ENCODE results near the gene TRIM72.
"Not testable (repeated sequence)": the region's sequence is repeated elsewhere in the genome, so short reads cannot be mapped to it uniquely, and the experiment has no call there.

Gene TRIM72

GRCh38 chr16:31190818-31191444 is 23.0 kb upstream of the TRIM72 start:
- no peak for DNase-seq (ENCODE audit: low spot score)

DNA sequence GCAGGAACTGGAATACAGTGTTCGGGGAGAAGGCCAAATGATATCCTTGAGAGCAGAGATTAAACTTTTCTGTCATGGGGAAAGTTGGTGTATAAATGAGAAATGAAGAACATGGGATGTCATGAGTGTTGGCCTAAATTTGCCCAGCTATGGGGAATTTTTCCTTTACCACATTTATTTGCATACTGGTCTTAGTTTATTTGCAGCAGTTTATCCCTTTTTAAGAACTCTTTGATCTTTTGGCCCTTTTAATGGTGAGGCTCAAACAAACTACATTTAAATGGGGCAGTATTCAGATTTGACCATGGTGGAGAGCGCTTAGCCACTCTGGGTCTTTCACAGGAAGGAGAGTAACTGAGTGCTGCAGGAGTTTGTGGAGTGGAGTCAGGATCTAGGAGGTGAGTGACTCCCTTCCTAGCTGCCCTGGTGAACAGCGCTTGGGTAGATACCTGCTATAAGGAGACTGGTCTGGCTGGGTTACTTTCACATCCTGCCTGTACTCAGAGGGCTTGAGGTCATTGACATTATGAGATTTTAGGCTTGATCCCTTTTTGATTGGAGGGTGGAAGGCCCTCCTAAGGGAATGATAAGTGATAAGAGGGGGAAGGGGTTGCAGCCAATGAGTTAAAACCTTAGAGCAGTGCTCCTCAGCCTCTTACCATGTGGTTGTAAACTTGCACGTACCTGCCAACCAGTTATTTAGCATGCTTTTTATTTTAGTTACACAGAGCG is 22.1 kb upstream of the TRIM72 start:
- DNase-seq (ENCODE audit: low spot score) = no peak

- no peak for DNase-seq (ENCODE audit: low spot score)
These were observed 20.9 kb upstream of the TRIM72 start for GRCh38 chr16:31192856-31193642.

DNA sequence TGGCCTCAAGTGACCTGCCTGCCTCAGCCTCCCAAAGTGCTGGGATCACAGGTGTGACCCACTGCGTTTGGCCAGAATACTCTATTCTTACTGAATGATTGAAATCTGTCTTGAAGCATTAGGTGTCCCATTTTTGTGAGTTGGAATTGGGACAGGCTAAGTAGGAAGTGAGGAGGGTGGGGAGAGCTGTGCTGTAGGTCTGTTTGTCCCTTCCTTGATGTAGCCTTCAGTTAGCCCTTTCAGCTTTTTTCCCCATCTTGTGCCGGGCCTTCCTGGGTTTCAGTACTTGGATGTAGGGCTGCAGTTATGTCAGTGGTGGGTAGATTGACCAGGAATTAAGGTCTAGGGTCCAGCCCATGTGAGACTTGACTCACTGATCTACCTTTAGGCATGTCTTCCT is 20.0 kb upstream of the TRIM72 start:
- no peak for DNase-seq (ENCODE audit: low spot score)

DNA sequence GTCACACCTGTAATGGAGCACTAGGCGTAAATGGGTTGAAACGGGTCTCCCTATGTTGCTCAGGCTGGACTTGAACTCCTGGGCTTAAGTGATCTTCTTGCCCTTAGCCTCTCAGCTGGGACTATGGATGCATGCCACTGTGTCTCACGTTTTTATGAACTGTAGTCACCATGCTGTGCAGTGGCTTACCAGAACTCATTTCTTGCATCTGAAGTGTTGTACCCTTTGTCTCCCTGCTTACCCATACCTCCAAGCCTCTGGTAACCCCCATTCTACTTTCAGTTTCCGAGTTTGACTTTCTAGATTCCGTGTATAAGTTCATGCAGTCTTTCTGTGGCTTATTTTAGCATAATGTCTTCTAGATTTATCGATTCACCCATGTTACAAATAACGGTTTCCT is 19.0 kb upstream of the TRIM72 start:
- no peak for DNase-seq (ENCODE audit: low spot score)

GRCh38 chr16:31195861-31196260 is 18.1 kb upstream of the TRIM72 start:
- DNase-seq (ENCODE audit: low spot score) = not testable (repeated sequence)

DNA sequence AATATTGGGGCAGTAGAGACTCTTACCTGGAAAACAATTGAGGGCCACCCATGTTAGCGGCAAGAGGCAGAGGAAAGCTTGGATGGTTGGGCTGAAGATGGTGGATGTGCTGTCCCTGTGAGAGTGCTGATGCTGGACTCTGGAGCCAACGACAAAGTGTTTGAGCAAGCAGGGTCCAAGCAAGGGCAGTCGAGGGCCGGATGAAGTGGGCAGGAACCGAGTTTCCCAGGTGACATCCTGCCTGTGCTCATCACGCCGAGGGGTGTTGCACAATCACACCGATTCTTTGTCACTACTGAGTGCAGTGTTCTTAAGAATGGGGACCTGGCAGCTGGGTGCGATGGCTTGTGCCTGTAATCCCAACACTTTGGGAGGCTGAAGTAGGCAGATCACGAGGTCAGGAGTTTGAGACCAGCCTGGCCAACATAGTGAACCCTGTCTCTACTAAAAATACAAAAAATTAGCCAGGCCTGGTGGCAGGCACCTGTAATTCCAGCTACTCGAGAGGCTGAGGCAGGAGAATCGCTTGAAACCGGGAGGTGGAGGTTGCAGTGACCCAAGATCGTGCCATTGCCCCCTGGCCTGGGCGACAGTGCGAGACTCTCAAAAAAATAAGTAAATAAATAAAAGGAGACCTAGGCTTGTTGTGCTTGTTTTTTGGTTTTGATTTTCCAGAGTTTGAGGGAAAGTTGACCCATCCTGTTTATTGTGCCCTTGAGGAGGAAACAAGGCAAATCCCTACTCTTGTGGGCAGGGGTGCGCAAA is 17.4 kb upstream of the TRIM72 start:
- DNase-seq (ENCODE audit: low spot score) = no peak

GRCh38 chr16:31198207-31198882 is 15.6 kb upstream of the TRIM72 start:
- no peak for DNase-seq (ENCODE audit: low spot score)

DNA sequence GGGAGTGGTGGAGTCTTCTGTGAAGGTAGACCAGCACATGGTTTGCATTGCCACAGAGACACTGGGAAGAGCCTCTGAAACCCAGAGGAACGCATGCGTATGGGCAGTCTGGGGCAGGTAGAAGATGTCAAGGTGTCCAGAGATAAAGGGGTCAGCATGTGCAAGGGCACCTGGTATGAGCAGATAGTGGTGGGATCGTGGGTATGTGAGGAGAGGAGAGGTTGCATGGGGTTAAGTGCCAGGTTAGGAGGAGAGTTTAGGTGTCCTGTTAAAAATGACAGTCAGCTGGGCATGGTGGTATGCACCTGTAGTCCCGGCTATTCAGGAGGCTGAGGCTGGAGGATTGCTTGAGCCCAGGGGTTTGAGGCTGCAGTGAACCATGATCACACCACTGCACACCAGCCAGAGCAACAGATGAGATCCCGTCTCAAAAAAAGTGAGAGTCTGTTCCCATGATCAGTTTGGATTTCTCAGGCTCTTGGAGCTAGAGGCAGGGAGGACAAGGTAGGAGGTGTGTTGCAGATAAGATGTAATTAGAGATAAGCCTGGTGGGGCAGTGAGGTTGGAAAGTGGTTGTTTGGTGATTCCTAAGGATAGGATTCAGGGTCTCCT is 14.4 kb upstream of the TRIM72 start:
- no peak for DNase-seq (ENCODE audit: low spot score)

DNA sequence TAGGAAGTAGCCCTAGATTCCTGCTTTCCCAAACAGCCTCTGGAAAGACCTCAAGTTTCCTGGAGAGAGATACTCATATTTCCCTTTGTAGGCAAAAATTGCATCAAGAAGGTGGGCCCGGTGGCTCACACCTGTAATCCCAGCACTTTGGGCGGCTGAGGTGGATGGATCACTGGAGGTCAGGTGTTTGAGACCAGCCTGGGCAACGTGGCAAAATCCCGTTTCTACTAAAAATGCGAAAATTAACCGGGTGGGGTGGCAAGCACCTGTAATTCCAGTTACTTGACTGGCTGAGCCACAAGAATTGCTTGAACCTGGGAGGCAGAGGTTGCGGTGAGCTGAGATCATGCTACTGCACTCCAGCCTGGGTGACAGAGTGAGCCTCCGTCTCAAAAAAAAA is 13.8 kb upstream of the TRIM72 start:
- not testable (repeated sequence) for DNase-seq (ENCODE audit: low spot score)

DNA sequence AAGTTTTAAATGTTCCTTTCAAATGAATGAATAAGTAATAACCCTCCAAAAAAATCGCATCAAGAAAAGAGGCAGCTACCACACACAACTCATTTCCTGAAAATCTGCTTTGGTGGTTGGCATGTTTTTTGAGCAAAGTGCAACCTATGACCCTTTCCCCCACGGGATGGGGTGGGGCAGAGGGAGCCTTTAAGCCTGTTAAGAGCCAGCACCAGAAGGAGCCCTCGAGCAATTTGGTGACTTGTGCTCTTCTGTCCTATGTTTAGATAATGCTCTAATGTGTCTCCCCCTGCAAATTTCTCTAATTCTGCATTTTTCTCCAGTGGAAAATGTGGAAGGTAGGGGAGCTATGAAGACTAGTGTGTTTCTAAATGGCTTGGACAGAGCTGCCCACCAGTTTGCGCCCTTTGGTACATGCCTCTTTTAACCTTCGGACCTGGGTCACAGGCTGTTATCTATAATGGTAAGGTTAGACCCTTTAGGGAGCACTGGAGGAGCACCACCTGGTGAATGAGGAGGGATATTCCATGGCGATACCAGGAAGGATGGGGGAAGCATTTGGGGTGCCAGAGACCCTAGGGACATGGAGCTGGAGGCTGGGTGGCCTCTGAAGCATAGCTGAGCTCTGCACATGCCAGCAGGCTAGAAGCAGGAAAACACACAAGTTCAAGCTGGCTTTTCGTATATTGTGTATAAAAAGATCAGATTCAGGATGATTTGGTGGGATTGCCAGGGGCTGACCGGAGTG is 12.9 kb upstream of the TRIM72 start:
- DNase-seq (ENCODE audit: low spot score) = peak; percentile 60

DNA sequence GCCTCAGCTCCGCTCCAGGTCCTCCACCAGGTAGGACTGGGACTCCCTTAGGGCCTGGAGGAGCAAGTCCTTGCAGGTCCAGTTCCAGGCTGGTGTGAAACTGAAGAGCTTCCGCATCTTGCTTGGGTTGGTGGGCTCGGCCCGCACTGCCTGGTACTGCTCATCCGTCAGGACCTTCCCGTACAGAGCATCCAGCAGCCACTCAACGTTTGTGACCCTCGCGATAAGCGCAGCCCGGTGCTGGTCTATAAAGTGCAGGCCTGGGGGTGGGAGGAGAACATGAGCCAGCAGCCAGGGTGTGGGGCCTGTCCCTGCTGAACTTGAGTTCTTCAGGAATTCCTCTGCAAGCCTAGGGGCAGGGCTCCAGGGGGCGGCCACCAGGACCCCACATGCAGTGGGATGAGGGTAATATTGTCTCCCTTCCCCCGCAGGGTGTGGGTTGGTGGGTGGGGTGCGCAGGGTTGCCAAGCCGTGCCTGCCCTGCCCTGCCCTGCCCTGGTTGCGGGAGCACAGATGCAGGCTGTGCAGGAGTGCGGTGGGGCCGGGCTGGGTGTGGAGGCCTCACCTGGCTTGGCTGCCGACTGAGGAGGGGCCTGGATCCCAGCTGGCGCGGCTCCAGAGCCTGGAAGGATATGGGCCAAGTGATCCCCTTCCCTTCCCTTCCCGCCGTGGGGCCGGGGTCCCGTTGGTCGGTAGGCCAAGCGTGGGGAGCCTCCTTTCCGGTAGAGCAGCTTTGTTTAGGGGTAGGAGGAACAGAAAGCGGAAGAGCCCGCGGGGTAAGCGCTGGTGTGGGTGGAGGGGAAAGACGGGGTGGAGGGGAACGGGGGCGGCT is 12.1 kb upstream of the TRIM72 start:
- DNase-seq (ENCODE audit: low spot score) = peak; percentile 40

DNA sequence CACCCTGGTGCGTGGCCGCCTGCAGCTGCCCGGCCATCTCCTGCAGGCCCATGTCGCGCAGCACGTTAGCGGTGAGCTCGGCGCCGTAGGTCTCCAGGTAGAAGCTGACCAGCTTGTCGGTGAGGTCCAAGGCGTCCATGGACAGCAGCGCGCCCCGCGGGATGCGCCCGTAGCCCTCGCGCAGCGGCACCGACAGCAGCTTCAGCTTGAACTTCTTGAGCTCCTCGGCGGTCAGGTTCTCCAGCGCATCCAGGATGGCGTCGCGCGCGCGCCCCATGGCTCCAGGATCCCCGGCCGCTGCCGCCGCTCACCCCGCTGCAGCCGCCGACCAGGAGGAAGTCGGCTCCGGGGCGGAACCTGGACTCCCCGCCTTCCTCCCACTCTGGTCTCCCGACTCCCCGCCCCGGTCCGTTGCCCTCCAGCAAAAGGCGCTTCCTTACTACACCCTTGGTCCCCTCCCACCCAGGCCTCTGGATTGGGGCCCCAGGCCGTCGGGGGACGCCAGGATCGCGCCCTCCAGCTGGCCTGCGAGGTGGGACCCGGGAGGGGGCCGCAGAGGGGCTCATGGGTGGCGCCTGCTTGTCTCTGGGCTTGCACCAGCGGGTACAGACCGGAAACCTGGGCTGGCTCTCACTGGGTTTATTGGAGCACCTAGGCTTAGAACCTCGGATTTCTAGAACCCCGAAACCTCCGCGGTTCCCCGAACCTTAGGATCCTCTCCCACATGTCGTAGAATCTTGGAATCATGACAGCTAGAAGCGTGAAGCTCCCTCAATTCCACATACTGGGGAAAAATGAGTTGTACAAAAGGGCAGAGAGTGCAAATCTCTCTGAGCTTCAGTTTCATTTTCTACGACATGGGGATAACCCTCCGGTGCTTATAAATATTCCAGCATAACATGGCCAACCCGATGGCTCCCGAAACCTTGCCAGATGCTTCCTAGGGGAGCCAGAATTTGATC is 11.2 kb upstream of the TRIM72 start, which contains the start of gene PYCARD:
PYCARD (minus strand) TSS at position 347 of the 962 bp plus-strand sequence; CDS start at position 277, 70 bp downstream.
- no peak for DNase-seq (ENCODE audit: low spot score)

- DNase-seq (ENCODE audit: low spot score) = no peak
These were observed 8.8 kb upstream of the TRIM72 start for GRCh38 chr16:31204871-31205666.

DNA sequence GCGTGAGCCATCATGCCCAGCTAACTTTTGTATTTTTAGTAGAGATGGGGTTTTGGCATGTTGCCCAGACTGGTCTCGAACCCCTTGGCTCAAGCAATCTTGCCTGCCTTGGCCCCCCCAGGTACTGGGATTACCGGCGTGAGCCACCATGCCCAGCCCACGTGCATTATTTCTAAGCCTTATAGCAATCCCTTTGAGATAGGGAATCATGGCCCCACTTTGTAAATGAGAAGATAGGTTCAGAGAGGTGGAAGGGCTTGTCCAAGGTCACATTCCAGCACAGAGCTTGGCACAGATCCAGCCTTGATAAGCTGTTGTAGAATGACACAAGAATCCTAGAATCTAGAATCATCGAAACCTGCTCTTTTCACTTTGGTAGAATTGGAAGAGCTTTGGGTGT is 7.1 kb upstream of the TRIM72 start:
- no peak for DNase-seq (ENCODE audit: low spot score)

DNA sequence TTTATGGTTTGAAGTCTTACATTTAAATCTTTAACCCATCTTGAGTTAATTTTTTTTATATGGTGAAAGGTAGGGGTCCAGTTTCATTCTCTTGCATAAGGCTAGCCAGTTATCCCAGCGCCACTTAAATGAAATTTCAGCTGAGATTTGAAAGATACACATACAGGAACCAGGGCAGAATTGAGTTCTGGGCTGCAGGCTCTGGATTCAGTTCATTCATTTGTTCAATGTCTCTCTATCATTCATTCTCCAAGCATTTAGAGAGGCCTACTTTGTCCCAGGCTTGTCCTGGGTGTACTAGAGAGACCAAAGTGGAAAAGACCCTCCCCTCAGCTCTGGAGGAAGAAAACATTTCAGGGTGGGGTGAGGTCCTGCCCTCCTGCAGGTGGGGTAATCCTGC is 577 bp upstream of the TRIM72 start:
- no peak for DNase-seq (ENCODE audit: low spot score)

DNA sequence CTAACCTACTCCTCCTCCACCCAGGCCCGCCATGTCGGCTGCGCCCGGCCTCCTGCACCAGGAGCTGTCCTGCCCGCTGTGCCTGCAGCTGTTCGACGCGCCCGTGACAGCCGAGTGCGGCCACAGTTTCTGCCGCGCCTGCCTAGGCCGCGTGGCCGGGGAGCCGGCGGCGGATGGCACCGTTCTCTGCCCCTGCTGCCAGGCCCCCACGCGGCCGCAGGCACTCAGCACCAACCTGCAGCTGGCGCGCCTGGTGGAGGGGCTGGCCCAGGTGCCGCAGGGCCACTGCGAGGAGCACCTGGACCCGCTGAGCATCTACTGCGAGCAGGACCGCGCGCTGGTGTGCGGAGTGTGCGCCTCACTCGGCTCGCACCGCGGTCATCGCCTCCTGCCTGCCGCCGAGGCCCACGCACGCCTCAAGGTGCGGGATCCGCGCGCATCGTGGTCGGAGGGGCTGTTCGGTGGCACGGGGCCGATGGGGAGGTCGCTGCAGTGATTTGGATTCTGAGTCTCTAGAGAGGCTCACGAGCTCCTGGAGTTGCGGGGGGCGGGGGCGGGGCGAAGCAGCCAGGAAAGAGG is 878 bp downstream of the TRIM72 start:
- DNase-seq (ENCODE audit: low spot score) = no peak

Data from CD4-positive, alpha-beta T cell treated with Interleukin-2 at 100 ng/mL for 4 hours (primary cell).